HG03342 (cell line): ENCODE results near the gene PKP2.
"Not testable (repeated sequence)": the region's sequence is repeated elsewhere in the genome, so short reads cannot be mapped to it uniquely, and the experiment has no call there.

Experiments
- ATAC-seq: cut with Tn5 transposase; IDR thresholded peaks from one replicate; pipeline ENCODE4 v1.9.1; 2021; ENCODE audit warnings: mild to moderate bottlenecking, moderate library complexity; ENCODE audit not compliant: unreplicated experiment

The PKP2 gene

GRCh38 chr12:32897281-32897610 lies 669 bp upstream of the PKP2 start:
- no peak for ATAC-seq

GRCh38 chr12:32895688-32896431 lies 717 bp downstream of the PKP2 start:
- no peak for ATAC-seq

GRCh38 chr12:32894566-32894965 lies 2.0 kb downstream of the PKP2 start:
- ATAC-seq, result no peak

- no peak for ATAC-seq
These were observed 3.1 kb downstream of the PKP2 start for GRCh38 chr12:32893458-32893857.

- no peak for ATAC-seq
These were observed 3.5 kb downstream of the PKP2 start for GRCh38 chr12:32893043-32893442.

GRCh38 chr12:32892369-32892768 lies 4.2 kb downstream of the PKP2 start:
- not testable (repeated sequence) for ATAC-seq

GRCh38 chr12:32891956-32892355 lies 4.6 kb downstream of the PKP2 start:
- ATAC-seq, result no peak

- ATAC-seq, result no peak
These were observed 5.1 kb downstream of the PKP2 start for GRCh38 chr12:32891526-32891925.

GRCh38 chr12:32889011-32889760 lies 7.4 kb downstream of the PKP2 start:
- no peak for ATAC-seq

GRCh38 chr12:32887058-32887457 lies 9.5 kb downstream of the PKP2 start:
- no peak for ATAC-seq

- no peak for ATAC-seq
These were observed 10.7 kb downstream of the PKP2 start for GRCh38 chr12:32885831-32886230.

GRCh38 chr12:32884962-32885361 lies 11.6 kb downstream of the PKP2 start:
- no peak for ATAC-seq

- ATAC-seq, result no peak
These were observed 14.9 kb downstream of the PKP2 start for GRCh38 chr12:32881702-32882101.

GRCh38 chr12:32881107-32881506 lies 15.5 kb downstream of the PKP2 start:
- no peak for ATAC-seq

- not testable (repeated sequence) for ATAC-seq
These were observed 17.5 kb downstream of the PKP2 start for GRCh38 chr12:32879066-32879465.

GRCh38 chr12:32877601-32878459 lies 18.7 kb downstream of the PKP2 start:
- no peak for ATAC-seq

- no peak for ATAC-seq
These were observed 20.6 kb downstream of the PKP2 start for GRCh38 chr12:32876004-32876403.

- no peak for ATAC-seq
These were observed 21.6 kb downstream of the PKP2 start for GRCh38 chr12:32874975-32875374.

- ATAC-seq, result no peak
These were observed 22.5 kb downstream of the PKP2 start for GRCh38 chr12:32874078-32874477.

- ATAC-seq, result not testable (repeated sequence)
These were observed 24.2 kb downstream of the PKP2 start for GRCh38 chr12:32872416-32872815.

- ATAC-seq, result no peak
These were observed 25.9 kb downstream of the PKP2 start for GRCh38 chr12:32870716-32871115.

- ATAC-seq, result no peak
These were observed 27.7 kb downstream of the PKP2 start for GRCh38 chr12:32868885-32869284.
